ENCODE data around the gene GRK3. TPM values are rescaled to one million over a fixed set of nuclear protein-coding genes. Genes with fewer than 3 reads are reported as not detected.

The GRK3 gene
- total RNA-seq, 1 experiment from 2014 or later: 14.6 TPM

DNA sequence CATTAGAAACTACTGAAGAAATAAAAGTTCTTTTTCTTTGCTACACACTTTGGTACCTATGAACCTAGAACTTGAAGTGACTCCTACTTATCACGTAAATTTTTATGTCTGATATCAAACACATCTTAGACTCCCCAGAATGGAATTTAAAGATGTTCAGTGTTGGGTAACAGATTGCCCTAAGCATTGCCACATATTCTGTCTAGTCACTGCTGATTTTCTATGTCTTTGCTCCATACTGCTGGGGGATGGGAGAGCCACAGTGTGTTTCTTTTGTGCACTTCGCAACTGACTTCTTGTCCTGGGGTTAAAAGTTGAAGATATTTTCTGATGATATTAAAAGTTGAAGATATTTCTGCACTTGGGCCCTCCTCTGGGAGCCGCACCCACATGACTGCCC is 158.2 kb downstream of the GRK3 start:
- Histone ChIP-seq H3K4me3 (replicated peaks in 1 of 2; ENCODE audit: low read depth in 1 of 2, low read length in 2 of 2) (no peak overlapping the region), H3K4me2 (ENCODE audit: low read length) (no peak overlapping the region), H3K9ac (ENCODE audit: low read length) (no peak overlapping the region), H3K27me3 (ENCODE audit: insufficient read depth, low read length) (no peaks in the 10 kb centered on the region), H3K9me2 (ENCODE audit: insufficient read depth) (no peaks in the 10 kb centered on the region), H3K27ac (ENCODE audit: low read depth, low read length) (no peak overlapping the region), H3K9me3 (ENCODE audit: control insufficient read depth in 1 of 2, insufficient read depth in 1 of 2, low read depth in 1 of 2, low read length in 2 of 2) (no peaks in the 10 kb centered on the region), H3K36me3 (ENCODE audit: control insufficient read depth in 1 of 2, insufficient read depth in 2 of 2, low read length in 2 of 2) (no peaks in the 10 kb centered on the region), H3K4me1 (ENCODE audit: control insufficient read depth in 1 of 2, insufficient read depth in 2 of 2, low read length in 2 of 2) (no peaks in the 10 kb centered on the region), H3K79me2 (ENCODE audit: insufficient read depth, low read length) (no peaks in the 10 kb centered on the region), H4K20me1 (ENCODE audit: insufficient read depth) (no peaks in the 10 kb centered on the region), H2AFZ (ENCODE audit: low read depth, low read length, poor library complexity, severe bottlenecking) (no peak overlapping the region)
- ChIA-PET POLR2A (no interaction called here), RAD21 (ENCODE audit: low non-redundant PET in 1 of 2, low total read pairs in 2 of 2, uncharacterized antibody in 2 of 2, unreplicated experiment in 2 of 2) (no interaction called here), CTCF (no interaction called here)
- intact Hi-C loops (cut with micrococcal nuclease): no loop called here
- TF ChIP-seq, protein P1, sequence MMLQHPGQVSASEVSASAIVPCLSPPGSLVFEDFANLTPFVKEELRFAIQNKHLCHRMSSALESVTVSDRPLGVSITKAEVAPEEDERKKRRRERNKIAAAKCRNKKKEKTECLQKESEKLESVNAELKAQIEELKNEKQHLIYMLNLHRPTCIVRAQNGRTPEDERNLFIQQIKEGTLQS (IDR thresholded peaks at IDR 0.05): no peak
- no peak for DNase-seq (ENCODE audit: low read depth, low spot score)
- ATAC-seq: no peak
- no TSS peak for BruUV-seq (replicated peaks)

DNA sequence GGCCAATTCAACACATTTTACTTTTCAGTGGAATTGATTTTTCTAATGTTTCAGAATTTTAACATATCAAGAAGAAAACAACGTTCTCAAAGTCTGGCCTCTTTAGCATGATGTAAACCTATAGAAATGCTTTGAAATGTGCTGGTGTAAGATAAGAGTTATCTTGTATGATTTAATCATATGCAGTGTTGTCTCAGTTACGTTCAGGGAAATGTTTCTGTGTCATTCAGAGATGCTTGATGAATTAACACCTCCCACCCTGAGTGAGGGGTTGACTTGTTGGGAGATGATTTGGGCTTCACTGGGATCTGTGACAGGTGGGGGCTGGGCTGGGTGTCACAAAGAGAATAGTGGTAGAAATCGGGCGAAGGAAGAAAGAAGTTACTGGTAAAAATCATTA is 161.8 kb downstream of the GRK3 start:
- ChIA-PET POLR2A (interaction anchor here (0.6 kb wide), 1 partner anchor 354 kb away, joined by 4 read pairs; no protein-coding TSS in a partner anchor), RAD21 (ENCODE audit: low non-redundant PET in 1 of 2, low total read pairs in 2 of 2, uncharacterized antibody in 2 of 2, unreplicated experiment in 2 of 2) (no interaction called here), CTCF (interaction anchor here (1.7 kb wide), 1 partner anchor 263 kb away, joined by 4 read pairs; no protein-coding TSS in a partner anchor)
- Histone ChIP-seq H4K20me1 (ENCODE audit: insufficient read depth) (no peaks in the 10 kb centered on the region), H3K79me2 (ENCODE audit: insufficient read depth, low read length) (no peaks in the 10 kb centered on the region), H3K36me3 (ENCODE audit: control insufficient read depth in 1 of 2, insufficient read depth in 2 of 2, low read length in 2 of 2) (no peaks in the 10 kb centered on the region), H3K4me3 (replicated peaks in 1 of 2; ENCODE audit: low read depth in 1 of 2, low read length in 2 of 2) (no peak overlapping the region), H3K27me3 (ENCODE audit: insufficient read depth, low read length) (no peaks in the 10 kb centered on the region), H3K27ac (ENCODE audit: low read depth, low read length) (no peak overlapping the region), H3K9me3 (ENCODE audit: control insufficient read depth in 1 of 2, insufficient read depth in 1 of 2, low read depth in 1 of 2, low read length in 2 of 2) (no peaks in the 10 kb centered on the region), H3K9ac (ENCODE audit: low read length) (no peak overlapping the region), H2AFZ (ENCODE audit: low read depth, low read length, poor library complexity, severe bottlenecking) (no peak overlapping the region), H3K4me2 (ENCODE audit: low read length) (no peak overlapping the region), H3K9me2 (ENCODE audit: insufficient read depth) (no peaks in the 10 kb centered on the region), H3K4me1 (ENCODE audit: control insufficient read depth in 1 of 2, insufficient read depth in 2 of 2, low read length in 2 of 2) (no peaks in the 10 kb centered on the region)
- no peak for ATAC-seq
- BruUV-seq (replicated peaks): no TSS peak
- TF ChIP-seq CEBPB (IDR thresholded peaks at IDR 0.05; ENCODE audit: low read depth): no peak
- no peak for TF ChIP-seq POLR2A (IDR thresholded peaks at IDR 0.05; ENCODE audit: borderline replicate concordance, extremely low read depth, insufficient read depth, insufficient read length)
- no peak for TF ChIP-seq CBX3 (IDR thresholded peaks at IDR 0.05; ENCODE audit: low read depth)
- TF ChIP-seq RAD21 (IDR thresholded peaks at IDR 0.05; ENCODE audit: low read depth): no peak
- TF ChIP-seq ZBTB33 (IDR thresholded peaks at IDR 0.05; ENCODE audit: extremely low read depth, insufficient replicate concordance, low read length): no peak
- TF ChIP-seq JUND (IDR thresholded peaks at IDR 0.05): no peak
- TF ChIP-seq SIN3A (IDR thresholded peaks at IDR 0.05; ENCODE audit: low read depth): no peak
- no peak for TF ChIP-seq TCF7L2 (IDR thresholded peaks at IDR 0.05; ENCODE audit: borderline replicate concordance, extremely low read depth, insufficient read depth, insufficient read length)
- TF ChIP-seq EZH2phosphoT487 (IDR thresholded peaks at IDR 0.05; ENCODE audit: borderline replicate concordance): no peak
- TF ChIP-seq, protein P1 (IDR thresholded peaks at IDR 0.05): no peak
- no peak for TF ChIP-seq EZH2 (IDR thresholded peaks at IDR 0.05)
- TF ChIP-seq FOSL1 (IDR thresholded peaks at IDR 0.05; ENCODE audit: low read depth): no peak
- TF ChIP-seq, protein P2, sequence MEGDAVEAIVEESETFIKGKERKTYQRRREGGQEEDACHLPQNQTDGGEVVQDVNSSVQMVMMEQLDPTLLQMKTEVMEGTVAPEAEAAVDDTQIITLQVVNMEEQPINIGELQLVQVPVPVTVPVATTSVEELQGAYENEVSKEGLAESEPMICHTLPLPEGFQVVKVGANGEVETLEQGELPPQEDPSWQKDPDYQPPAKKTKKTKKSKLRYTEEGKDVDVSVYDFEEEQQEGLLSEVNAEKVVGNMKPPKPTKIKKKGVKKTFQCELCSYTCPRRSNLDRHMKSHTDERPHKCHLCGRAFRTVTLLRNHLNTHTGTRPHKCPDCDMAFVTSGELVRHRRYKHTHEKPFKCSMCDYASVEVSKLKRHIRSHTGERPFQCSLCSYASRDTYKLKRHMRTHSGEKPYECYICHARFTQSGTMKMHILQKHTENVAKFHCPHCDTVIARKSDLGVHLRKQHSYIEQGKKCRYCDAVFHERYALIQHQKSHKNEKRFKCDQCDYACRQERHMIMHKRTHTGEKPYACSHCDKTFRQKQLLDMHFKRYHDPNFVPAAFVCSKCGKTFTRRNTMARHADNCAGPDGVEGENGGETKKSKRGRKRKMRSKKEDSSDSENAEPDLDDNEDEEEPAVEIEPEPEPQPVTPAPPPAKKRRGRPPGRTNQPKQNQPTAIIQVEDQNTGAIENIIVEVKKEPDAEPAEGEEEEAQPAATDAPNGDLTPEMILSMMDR (IDR thresholded peaks at IDR 0.05 in 2 of 3, conservative IDR thresholded peaks at IDR 0.05 in 1 of 3; ENCODE audit: borderline replicate concordance in 1 of 3, insufficient read depth in 1 of 3, low read depth in 2 of 3, low read length in 2 of 3): no peak
- TF ChIP-seq MAX (IDR thresholded peaks at IDR 0.05): no peak
- DNase-seq (ENCODE audit: low read depth, low spot score): no peak
- intact Hi-C loops (cut with micrococcal nuclease): no loop called here
